ENCODE results near the gene SNX32.
A peak's percentile ranks its signal among the peaks of the same experiment; 100 is the strongest.

The SNX32 gene

DNA sequence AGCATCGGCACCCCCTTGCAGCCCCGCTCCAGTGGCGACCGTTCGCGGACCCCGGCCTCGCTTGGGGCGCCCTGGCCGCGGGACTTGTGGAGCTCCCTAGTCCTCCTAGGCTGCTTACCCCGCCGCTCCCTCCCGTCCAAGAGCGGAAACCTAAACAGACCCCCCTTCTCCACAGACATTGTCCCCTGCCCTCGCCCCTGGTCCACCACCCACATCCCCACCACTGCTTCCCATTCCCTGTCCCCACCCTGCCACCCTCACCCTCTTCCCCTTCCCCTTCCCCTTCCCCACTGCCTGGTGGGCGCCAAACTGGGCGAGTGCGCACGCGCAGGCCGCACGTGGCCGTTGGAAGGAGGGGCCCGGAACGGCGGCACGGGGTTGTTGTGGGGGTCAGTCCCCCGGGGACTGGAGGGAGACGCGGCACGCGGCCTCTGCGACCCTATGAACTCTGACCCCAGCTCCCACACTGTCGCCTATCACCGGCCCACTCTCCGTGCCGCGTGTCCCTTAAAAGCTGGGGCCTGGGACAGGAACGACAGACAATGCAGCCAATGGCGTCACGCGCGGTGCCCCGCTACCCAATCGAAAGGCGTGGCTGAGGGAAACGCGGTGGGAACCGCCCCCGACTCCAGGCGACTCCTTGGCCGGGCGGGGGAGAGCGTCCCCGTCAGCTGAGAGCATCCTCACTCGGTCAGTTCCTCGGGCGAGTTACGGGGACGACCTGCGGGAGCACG, at the start of gene SNX32:
Gene SNX32 (plus strand): TSS at position 667 of the 734 bp plus-strand sequence. CDS start 103 bp downstream, outside the sequence.
- peak; percentile 91 to 94 for DNase-seq

DNA sequence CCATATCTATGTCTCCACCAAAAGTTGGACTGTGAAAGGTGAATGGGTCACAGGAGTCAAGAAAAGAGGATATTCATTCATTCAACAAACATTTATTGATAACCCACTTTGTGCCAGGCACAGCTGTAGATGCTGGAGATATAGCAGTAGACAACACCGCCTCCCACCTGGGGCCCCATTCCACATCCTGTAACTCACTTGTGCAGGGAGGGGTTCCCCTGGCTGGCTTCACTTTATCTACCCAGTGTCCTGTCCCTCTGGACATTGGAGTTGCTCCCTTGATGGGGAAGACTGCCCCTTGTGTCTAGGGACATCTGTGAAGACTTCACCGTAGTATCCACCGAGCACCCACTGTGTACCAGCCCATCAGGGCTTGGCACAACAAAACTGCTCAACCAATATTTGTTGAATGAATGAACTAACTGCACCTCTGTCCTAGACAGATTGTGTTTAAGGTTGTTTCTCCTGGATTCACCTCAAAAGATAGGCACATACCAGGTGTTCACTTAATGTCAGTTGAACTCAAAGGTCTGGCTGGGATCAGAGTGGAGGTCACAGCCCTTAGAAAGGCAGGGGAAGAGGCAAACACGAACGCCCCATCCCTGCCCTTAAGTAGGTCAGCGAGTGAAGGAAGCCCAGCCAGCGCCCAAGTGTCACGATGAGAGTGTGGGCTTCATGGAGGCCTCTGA, 48.3 kb upstream of the SNX32 start:
- no peak for DNase-seq

DNA sequence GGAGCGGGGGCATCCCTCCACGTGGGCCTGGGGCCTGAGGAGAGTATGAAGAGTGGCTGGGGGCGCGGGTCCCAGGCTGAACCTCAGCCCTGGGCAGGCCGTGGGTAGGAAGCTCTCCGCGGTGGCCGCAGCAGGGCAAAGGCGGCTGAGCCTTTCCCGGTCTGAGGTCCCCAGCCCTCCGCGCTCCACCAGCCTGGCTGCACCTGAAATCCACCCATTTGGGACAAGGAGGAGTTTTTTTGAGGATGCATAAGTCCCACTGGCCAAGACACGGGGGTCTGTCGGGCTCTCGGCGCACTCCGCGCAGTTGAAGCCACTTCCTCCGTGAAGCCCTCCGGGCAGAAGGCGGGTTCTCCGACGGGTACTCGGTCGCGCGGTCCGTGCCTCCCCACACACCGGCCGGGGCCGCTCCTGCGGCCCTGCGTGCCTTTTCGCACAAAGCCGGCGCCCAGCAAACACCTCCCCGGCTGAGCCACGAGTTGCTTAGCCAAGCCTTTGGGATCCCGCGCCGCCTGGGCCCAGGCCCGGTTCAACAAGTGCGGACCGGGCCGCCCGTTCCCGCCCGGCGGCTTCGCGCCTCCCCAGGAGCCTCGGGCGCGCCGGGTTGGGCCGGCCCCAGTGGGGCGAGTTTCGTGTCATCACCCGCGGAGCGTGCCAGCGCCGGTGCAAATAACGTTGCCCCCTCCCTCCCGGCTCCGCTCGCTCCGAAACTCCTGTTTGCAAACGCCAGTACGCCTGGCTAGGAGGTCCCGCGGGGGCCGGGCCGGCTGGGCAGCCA, 47.6 kb upstream of the SNX32 start:
- DNase-seq: no peak

DNA sequence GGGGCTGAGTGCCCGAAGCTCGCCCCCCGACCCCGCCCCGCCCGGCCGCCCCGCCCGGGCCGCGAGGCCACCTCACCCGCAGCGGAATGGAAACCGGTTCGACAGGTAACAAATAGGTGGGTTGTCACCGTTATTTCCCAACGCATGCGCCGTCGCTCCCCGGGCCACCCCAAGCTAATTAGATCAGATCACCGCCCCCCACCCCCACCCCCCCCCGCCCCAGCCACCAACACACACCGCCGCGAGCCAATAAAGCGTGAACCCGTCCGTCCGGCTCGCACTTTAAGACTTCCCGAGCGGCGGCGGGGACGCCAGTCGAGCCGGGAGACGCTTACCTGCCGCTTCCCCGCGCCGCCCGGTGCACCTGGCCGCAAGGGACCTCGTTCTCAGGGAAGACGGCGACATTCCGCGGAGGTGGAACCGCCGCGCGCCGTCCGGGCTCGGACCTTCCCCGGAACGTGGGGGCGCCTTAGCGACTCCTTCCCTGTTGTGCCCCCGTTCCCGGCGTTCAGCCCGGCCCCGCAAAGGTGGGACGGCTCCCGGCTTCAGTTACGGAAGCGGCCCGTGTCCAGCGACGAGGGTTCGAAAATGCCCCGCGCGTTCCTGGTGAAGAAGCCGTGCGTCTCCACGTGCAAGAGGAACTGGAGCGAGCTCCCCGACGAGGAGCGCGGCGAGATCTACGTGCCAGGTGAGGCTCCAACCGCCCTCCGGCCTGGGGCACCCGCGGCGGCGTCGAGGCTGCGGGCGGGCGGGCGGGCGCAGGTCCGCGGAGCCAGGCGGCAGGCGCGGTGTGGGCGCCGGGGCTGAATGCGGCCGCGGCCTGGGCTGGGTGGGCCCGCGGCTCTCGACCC, 46.8 kb upstream of the SNX32 start, which contains the start of gene OVOL1:
Gene OVOL1 (plus strand): TSS at position 278 of the 851 bp plus-strand sequence. CDS start 311 bp downstream, at position 589.
- no peak for DNase-seq

DNA sequence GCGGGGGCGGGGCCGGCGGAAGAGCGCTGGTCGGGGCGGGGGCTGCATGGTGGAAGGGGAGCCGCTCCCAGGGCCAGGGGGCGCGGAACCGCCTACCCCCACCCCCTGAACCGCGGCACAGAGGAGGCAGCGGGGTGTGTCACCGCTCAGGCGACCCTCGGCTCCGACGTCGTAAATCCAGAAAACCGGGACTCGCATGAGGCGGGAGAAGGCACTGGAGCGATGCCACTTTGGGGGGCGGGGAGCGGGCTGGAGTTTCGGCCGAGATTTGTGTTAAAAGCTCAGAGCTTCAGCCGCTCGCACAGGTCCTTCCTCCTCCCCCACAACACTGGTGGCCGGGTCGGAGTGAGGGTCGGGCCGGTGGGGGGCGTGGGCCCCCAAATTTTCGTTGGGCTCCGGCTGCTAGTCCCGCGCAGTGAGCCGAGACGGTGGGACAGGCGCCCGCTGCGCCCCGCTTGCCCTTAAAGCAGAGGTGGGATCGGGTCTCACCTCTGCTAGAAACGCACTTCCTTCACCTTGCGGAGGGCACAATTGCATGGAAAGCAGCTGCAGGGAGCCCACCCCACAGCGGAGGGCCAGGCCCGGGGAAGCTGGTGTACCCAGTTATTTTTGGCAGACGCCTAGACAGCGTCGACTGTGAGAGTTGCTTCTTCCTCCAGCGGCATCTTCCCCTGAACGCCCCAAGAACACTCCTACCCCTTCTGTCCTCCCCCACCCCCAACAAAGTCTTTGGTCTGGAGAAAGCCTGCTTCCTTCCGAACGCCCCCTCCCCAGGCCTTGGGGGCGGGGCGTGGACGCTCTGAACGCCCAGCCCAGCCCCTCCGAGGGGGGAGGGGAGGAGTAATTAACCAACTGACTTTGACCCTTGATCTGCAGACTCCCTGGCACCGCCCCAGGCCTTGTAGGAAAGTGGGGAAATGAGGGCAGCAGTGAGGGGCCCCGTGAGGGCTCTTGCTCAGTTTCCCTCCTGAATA, 45.8 kb upstream of the SNX32 start:
- DNase-seq: no peak

DNA sequence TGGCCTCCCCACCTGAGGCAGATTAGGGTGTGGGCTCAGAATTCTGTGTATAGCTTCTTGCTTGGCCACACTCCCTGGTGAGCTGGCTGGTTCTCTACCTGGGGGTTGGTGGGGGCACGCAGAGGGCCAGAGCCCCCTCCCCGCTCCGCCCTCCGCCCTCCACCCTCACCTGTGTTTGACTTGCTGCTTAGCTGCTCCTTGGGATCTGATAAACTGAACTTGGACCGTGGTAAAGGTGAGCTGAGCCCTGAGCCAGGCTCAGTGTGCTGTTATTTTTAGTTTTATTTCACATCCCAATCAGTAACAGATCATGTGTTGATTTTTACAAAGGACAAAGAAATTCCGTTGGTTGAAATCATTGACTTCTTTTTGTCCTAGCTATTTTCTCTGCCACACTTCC, 44.9 kb upstream of the SNX32 start:
- DNase-seq: no peak

DNA sequence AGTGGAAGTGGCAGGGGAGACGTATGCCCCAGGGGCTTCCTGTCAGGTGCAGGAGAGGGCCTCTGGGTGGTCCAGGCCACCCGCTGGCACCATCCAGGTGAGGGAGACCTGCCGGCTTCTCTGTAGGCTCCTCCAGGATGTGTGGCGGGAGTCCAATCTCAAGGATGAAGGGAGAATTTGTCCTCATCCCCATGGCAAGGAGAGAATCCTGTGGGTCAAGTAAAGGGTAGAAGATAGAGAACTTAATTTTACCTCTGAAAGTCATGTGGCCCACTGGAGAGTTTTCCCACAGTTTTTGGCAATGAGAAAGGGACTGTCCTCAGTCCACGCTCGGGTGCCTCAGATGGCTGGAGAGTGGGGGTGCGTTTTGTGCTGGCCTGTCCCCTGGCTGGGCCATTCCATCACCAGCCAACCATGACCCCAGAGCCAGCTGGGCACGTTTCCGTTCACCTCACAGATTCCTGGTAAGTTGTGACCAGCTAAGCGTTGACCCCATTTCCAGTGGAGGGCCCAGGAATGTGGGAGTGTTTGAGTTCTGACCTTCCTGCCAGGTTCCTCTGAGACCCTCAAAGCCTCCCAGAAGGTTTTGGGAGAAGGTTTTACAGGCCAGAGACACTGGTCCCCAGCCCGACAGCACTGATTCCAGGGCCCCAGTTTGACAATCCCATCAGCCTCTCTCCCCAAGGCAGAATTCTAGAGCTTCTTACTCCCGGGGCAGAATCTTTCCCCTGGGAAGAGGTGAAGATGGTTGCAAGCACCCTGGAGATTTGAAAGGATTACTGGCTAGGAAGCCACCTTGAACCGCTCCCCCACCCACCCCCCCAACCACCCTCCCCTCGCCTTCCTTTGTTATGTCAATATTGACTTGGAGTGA, 44.3 kb upstream of the SNX32 start:
- DNase-seq: no peak

DNA sequence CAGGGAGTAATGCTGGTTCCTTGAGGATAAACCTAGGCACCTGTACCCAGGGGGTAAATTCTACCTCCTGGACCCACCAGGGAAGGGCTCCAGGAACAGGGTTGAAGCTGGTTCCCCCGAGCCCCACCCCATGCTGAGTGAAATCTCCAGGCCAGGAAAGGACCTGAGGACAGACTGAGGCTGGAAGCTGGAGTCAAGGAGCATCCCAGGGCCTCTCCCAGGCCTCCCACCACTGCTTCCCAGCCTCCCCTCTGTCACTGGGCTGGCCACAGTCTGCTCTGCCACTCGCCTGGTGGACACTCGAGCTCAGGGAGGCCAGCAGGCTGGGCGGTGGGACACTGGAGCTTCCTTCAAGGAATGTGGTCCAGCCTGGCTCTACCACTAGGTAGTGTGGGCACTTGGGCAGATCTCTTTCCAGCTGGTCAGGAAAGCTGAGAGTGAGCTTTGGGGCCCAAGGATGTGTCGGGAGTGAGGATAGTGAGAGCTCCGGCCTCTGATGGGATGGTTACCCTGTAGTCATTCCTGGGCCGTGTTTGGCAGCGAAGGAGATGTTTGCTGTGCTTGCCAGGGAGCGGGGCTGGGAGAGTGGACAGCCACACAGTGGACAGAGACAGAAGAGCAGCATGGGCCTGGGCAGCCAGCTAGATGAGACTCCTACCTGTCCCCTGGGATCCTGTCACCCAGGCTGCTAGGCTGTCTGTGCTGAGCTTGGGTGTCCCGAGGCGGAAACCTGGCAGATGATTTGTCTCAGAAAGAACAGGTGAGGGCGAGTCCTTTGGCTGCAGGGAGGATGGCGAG, 43.5 kb upstream of the SNX32 start:
- no peak for DNase-seq

DNA sequence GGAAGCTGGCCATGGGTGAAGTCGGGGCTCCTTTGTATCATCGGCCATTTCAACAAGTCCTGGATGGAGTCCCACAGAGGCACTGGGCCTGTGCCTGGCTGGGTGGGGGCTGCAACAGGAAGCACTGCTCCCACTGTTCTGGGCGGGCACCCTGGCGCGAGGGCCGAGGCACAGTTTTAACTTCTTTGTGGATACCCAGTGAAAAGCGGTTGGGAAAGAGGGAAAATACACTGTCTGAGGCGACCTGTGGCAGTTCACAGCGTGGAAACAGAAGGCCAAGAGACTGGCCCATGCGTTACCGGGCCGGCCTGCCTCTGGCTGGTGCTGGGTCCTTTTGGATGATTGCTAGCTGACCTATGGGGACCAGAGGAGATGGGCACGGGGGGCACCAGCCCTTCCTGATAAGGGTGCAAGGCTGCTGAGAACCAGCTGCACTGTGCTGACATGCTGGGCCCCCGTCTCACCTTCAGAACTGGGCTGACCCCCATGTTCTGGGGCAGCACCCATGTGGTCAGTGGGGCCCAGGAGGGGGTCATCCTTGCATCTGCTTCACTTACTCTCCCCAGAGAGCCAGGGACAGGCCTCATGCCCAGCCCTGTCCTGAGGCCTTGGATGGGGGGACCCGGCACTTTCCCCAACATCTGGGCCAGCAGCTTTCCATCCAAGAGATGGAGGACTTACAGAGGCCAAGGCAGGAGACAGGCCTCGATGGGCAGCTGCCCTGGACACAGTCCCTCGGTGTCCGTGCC, 42.7 kb upstream of the SNX32 start:
- DNase-seq: no peak

DNA sequence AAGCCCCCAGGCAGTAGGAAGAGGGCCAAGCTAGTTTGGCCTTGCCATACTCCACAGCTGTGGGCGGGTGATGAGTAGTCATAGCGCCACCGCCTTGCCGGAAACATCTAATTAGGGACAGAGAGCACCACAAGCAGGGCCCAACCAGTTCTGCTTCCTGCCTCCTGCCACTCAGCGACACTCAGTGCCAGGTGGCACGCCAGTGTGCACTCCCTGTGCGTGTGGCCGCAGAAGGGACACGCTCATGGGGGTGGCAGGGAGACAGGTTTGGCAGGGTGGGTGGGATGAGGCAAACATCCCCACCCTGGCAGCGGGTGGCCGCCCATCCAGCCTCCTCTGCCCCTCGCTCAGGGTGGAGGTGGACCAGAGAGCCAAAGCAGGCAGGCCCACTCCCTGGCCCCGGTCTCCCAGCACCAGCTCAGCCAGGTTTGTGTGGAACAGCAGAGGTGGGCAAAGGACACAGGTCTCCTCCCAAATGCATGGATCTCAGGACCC, 42.0 kb upstream of the SNX32 start:
- no peak for DNase-seq

DNA sequence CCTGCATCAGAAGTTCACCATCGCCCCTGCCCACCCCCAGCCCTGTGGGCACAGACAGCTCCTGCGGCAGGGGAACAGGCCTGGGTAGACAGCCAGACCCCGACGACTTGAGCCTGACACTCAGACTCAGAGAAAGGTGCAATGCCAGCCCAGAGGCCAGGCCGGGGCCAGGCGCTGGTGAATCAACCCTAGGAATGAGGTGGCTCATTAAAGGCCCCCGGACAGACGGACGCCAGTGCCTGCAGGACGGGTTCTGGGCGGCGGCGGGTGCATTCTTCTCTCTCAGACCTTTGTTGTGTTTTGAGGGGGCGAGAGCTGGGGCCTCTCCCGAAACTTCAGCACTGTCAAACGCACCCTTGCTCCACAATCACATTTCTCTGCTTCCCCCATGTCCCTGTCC, 41.3 kb upstream of the SNX32 start:
- DNase-seq: no peak

DNA sequence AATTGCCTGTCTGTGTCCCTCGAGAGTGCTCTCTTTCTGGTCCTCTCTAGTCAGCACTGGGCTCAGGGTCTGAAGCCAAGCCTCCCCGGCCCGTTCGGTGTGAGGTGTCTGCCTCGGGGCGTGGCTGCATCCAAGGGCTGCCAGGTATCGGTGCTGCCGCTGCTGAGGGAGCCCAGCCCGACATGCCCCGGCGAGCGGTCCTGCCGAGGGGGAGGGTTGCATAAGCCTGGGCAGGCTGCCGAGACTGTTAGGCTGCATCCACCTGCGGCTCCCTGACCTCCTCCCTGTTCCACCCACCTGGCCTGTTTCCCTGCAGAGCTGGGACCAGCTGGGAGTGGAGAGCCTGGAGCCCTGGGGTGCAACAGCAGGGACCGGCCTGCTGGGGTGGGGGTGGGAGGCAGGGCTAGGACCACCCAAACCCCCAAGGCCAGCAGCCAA, 40.6 kb upstream of the SNX32 start:
- no peak for DNase-seq

DNA sequence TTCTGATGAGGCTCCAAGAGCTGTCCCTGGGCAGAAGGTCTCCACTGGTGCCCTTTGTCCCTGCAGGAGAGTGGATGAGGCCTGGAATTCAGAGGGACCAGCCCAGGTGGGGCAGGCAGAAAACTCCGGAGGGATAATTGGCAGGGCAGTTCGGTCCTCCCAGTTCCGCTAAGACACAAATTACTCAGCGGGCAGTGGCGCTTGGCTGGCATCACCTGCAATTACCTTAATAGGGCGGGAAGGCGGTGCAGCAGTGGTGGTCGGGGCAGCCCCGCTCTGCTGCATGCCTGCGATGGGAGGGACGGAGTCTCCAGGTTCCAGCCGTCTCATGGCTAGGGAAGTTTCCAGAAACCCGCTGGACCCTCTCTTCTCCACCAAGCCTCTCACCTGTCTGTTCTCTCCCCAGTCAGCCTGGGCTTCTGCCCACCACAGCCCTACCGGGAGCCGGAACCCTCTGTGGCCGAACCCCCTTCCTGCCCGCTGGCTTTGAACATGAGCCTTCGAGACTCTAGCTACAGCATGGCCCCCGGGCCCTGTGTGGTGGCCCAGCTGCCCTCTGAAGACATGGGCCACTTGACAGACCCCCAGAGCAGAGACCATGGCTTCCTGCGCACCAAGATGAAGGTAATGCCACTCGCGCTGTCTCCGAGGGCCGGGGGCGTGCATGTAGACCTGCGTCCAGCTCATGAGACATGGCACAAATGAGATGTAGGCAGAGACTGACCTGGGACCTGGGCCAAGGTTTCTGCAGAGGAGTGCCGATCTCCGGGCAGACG, 40.0 kb upstream of the SNX32 start:
- no peak for DNase-seq

DNA sequence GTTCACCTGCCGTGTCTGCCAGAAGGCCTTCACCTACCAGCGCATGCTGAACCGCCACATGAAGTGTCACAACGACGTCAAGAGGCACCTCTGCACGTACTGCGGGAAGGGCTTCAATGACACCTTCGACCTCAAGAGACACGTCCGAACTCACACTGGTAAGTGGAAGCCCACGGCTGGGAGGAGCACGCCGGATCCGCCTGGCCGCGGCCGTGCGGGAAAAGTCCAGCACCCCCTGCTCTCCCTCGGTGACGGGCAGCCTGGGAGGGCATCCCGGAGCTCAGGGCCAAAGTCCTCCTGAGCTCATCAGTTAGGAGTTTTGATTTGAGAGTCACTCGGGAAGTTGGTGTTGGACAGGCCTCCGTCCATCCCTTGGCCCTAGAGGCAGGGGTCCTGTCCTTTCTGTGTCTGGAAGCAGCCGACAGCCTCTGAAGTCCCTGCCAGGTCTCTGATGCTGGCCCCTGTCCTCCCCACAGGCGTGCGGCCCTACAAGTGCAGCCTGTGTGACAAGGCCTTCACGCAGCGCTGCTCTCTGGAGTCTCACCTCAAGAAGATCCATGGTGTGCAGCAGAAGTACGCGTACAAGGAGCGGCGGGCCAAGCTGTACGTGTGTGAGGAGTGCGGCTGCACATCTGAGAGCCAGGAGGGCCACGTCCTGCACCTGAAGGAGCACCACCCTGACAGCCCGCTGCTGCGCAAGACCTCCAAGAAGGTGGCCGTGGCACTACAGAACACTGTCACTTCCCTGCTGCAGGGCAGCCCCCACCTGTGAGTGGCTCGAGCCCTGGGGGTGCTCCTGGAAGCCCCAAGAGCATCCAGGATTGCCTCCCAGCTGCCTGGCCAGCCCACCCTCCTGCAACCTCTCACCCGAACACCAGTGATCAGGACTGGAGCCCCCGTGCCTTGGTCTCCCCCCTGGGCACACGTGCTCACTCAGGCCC, 38.9 kb upstream of the SNX32 start:
- DNase-seq: no peak

DNA sequence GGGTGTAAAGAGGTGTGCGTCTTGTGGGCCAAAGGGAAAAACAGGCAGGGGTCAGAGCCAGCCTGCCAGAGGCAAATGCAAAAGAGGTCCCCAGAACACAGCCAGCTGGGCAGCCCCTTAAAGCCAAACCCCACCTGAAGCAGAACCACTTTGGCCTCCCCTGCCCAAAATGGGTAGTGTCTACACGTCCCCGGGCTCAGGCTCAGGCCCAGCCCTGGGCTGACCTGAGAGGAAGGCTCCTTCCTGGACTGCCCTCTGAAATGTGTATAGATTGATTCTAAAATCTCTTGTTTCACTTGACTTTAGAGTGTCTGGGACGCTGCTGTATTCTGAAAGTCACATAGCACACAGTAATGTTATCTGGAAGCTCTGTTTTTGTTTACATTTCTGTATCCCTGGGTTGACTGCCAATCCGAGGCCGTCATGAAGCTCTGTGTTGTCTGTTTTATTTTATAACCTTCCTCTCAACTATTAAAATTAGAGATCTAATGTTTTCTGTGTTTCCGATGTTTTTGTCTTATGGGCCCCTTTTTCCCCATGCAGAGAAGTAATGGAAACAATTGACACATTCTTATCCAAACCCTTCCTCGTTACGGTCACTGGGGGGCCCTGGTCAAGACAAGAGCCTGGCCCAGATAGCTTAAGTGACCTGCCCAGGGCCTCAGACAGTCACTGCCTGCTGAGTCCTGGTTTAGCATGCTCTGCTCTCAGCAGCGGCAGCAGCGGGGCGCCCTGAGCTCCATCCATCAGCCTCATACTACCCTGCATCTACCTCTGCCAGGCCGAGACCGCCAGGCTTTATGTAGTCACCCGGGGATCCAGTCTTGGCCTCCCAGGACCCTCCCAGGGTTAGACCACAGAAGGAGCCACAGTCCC, 36.8 kb upstream of the SNX32 start:
- DNase-seq: no peak
